GM12878 (cell line): ENCODE data around the gene LRBA. TPM values are rescaled to one million over a fixed set of nuclear protein-coding genes. Genes with fewer than 3 reads are reported as not detected.

Experiments
- ATAC-seq: fragments of 200-7000 bp; cut with Tn5 transposase; 3 replicates; pipeline ENCODE4 v1.9.1; 2020; ENCODE audit warnings: mild to moderate bottlenecking, moderate library complexity
- BruUV-seq: library from RNA; stranded (reverse); fragments of 400-500 nt; replicated peaks from 2 replicates; lab custom pipeline; 2021; lab: Mats Ljungman, UMichigan
- CTCF ChIA-PET: fragments of 300-600 bp; sonication (Branson Sonifier 250); formaldehyde crosslinking; extraction: SDS; loops from one replicate; lab custom pipeline; 2021; ENCODE audit warnings: inconsistent platforms; lab: Yijun Ruan, JAX
- POLR2A ChIA-PET: fragments of 350-600 bp; formaldehyde crosslinking; extraction: SDS; loops from one replicate; lab custom pipeline; 2021; ENCODE audit warnings: inconsistent platforms; lab: Charles Lee
- RAD21 ChIA-PET: fragments of 300-600 bp; sonication (Branson Sonifier 250); formaldehyde crosslinking; loops from one replicate; lab custom pipeline; 2023; ENCODE audit warnings: antibody characterized with exemption; ENCODE audit not compliant: unreplicated experiment; lab: Charles Lee
- SMC1A ChIA-PET: fragments of 300-600 bp; sonication (Branson Sonifier 250); formaldehyde crosslinking; loops from one replicate; lab custom pipeline; 2023; ENCODE audit not compliant: unreplicated experiment, uncharacterized antibody; lab: Charles Lee
- DNase-seq: peaks from one replicate; pipeline ENCODE4 v3.0.0-alpha.2; 2011; ENCODE audit warnings: low read depth, low spot score
- FAIRE-seq: peaks from 3 replicates; lab custom pipeline; 2011; peaks lifted over from hg19 to GRCh38; lab: Jason Lieb, UNC
- H2AFZ ChIP-seq: 2 replicates; pipeline ENCODE4 v1.6.0; 2011; ENCODE audit warnings: low read depth, low read length, control low read depth; ENCODE audit not compliant: control insufficient read depth
- H3K27ac ChIP-seq: 2 replicates; pipeline ENCODE4 v1.5.1; 2011; ENCODE audit warnings: control low read depth; ENCODE audit not compliant: control insufficient read depth, insufficient read depth
- H3K27me3 ChIP-seq, 2 experiments: replicated peaks in 1 of 2; 2 replicates each; pipeline versions ENCODE4 v1.6.0 to v1.6.1; 2011; ENCODE audit warnings: low read length in 1 of 2; ENCODE audit not compliant: control insufficient read depth in 2 of 2, insufficient read depth in 2 of 2
- H3K36me3 ChIP-seq, 2 experiments: 2 replicates each; pipeline ENCODE4 v1.5.1; 2011; ENCODE audit warnings: low read length in 1 of 2; ENCODE audit not compliant: control insufficient read depth in 2 of 2, insufficient read depth in 2 of 2
- H3K4me1 ChIP-seq: 2 replicates; pipeline ENCODE4 v1.6.1; 2011; ENCODE audit warnings: mild to moderate bottlenecking, low read length, moderate library complexity, mixed read lengths; ENCODE audit not compliant: control insufficient read depth, insufficient read depth
- H3K4me2 ChIP-seq: 2 replicates; pipeline ENCODE4 v1.6.0; 2011; ENCODE audit warnings: control low read depth; ENCODE audit not compliant: control insufficient read depth, insufficient read depth
- H3K4me3 ChIP-seq: fragments of 200-600 bp; sonication (generic); 2 replicates; pipeline ENCODE4 v1.5.1; 2016
- H3K79me2 ChIP-seq: 2 replicates; pipeline ENCODE4 v1.6.0; 2011; ENCODE audit warnings: low read length; ENCODE audit not compliant: control insufficient read depth, insufficient read depth
- H3K9ac ChIP-seq: 2 replicates; pipeline ENCODE4 v1.8.0; 2011; ENCODE audit warnings: low read length, control low read depth, mixed read lengths; ENCODE audit not compliant: control insufficient read depth, insufficient read depth
- H3K9me3 ChIP-seq: replicated peaks from 3 replicates; pipeline ENCODE4 v1.5.1; 2011; ENCODE audit warnings: mild to moderate bottlenecking, low read length; ENCODE audit not compliant: control insufficient read depth, insufficient read depth
- H4K20me1 ChIP-seq: 2 replicates; pipeline ENCODE4 v1.6.0; 2011; ENCODE audit not compliant: control insufficient read depth, insufficient read depth
- ATF7 ChIP-seq: fragments of 450-650 bp; IDR thresholded peaks from 2 replicates; pipeline ENCODE4 v1.6.1; 2016; ENCODE audit warnings: low read depth, mild to moderate bottlenecking
- BCL11A ChIP-seq: IDR thresholded peaks from 2 replicates; pipeline ENCODE4 v1.6.1; 2011; ENCODE audit warnings: low read depth, low read length
- BRCA1 ChIP-seq: IDR thresholded peaks from 2 replicates; pipeline ENCODE4 v1.6.1; 2011; ENCODE audit warnings: low read depth, low read length, improper control_type of control experiment
- CREM ChIP-seq: IDR thresholded peaks from 2 replicates; pipeline ENCODE4 v1.6.1; 2014; ENCODE audit warnings: antibody characterized with exemption, low read depth
- JUNB ChIP-seq: IDR thresholded peaks from 2 replicates; pipeline ENCODE4 v1.6.1; 2016; ENCODE audit warnings: antibody characterized with exemption, mild to moderate bottlenecking
- SMAD1 ChIP-seq: fragments of 450-650 bp; IDR thresholded peaks from 2 replicates; pipeline ENCODE4 v1.6.1; 2018; ENCODE audit warnings: mild to moderate bottlenecking, low read depth; ENCODE audit not compliant: partially characterized antibody
- YY1 ChIP-seq: IDR thresholded peaks from 2 replicates; pipeline ENCODE4 v1.6.1; 2011; ENCODE audit warnings: low read depth, mild to moderate bottlenecking, low read length
- in situ Hi-C: fragments of 300-500 bp; cut with MboI; formaldehyde crosslinking; loops from 9 replicates; pipeline ENCODE4 v1.14.3; 2018; ENCODE audit warnings: mixed read lengths
- intact Hi-C: fragments of 100-400 bp; cut with micrococcal nuclease; formaldehyde crosslinking; loops from one replicate; pipeline ENCODE4 v1.14.2; 2022; ENCODE audit not compliant: unreplicated experiment
- polyA plus RNA-seq, 11 experiments: library from polyadenylated mRNA; depleted of rRNA in 4 of 11; unstranded in 6 of 11; stranded (reverse) in 5 of 11; fragments of >200 nt; fragmentation: Nextera tagmentation in 4 of 11; fragmentation: Illumina TruSeq in 1 of 11; extraction: Ambion mirVana in 4 of 11; extraction: Trizol in 1 of 11; gene quantifications; 1 replicate in 1 of 11; 2 replicates in 10 of 11; pipeline versions ENCODE4 v1.2.1 to v1.2.3, GENCODE V29; 2011 to 2016; ENCODE audit warnings: inconsistent platforms in 2 of 11, missing spikeins in 2 of 11, low read depth in 1 of 11
- total RNA-seq, 4 experiments: library from RNA; depleted of rRNA in 3 of 4; stranded (reverse); fragments of >200 nt in 3 of 4; fragmentation: Illumina TruSeq in 1 of 4; extraction: Trizol in 1 of 4; gene quantifications; 2 replicates each; pipeline versions ENCODE4 v1.2.1 to v1.2.3, GENCODE V29; 2013 to 2021
- TF ChIP-seq, protein P1 (sequence below): fragments of 450-650 bp; IDR thresholded peaks from 2 replicates; pipeline ENCODE4 v1.6.1; 2017; ENCODE audit warnings: mild to moderate bottlenecking, moderate library complexity
- TF ChIP-seq, protein P2 (sequence below): IDR thresholded peaks from 2 replicates; pipeline ENCODE4 v1.6.1; 2012; ENCODE audit warnings: low read depth, low read length, improper control_type of control experiment

Gene LRBA
- total and polyA plus RNA-seq, 10 of the 15 experiments (the other 5 are each of a cell fraction or from before 2014, with no cell fraction given): 20.3 to 93.4 (median 55.0) TPM

- in situ Hi-C loops: no loop called here
- H3K4me3 ChIP-seq: no peak overlapping the region
- H3K4me1 ChIP-seq: no peaks in the 10 kb centered on the region
- CTCF ChIA-PET: no interaction called here
- FAIRE-seq (no peak), DNase-seq (no peak), ATAC-seq (no peak)
- intact Hi-C loops: no loop called here
- BruUV-seq: no TSS peak
- RAD21 ChIA-PET: no interaction called here
- no peaks in the 10 kb centered on the region for H4K20me1 ChIP-seq
- POLR2A ChIA-PET: no interaction called here
- SMC1A ChIA-PET: no interaction called here
- no peak for TF ChIP-seq BCL11A
- TF ChIP-seq BRCA1: no peak
- no peak for TF ChIP-seq JUNB
- no peak for TF ChIP-seq CREM
- TF ChIP-seq, protein P1, sequence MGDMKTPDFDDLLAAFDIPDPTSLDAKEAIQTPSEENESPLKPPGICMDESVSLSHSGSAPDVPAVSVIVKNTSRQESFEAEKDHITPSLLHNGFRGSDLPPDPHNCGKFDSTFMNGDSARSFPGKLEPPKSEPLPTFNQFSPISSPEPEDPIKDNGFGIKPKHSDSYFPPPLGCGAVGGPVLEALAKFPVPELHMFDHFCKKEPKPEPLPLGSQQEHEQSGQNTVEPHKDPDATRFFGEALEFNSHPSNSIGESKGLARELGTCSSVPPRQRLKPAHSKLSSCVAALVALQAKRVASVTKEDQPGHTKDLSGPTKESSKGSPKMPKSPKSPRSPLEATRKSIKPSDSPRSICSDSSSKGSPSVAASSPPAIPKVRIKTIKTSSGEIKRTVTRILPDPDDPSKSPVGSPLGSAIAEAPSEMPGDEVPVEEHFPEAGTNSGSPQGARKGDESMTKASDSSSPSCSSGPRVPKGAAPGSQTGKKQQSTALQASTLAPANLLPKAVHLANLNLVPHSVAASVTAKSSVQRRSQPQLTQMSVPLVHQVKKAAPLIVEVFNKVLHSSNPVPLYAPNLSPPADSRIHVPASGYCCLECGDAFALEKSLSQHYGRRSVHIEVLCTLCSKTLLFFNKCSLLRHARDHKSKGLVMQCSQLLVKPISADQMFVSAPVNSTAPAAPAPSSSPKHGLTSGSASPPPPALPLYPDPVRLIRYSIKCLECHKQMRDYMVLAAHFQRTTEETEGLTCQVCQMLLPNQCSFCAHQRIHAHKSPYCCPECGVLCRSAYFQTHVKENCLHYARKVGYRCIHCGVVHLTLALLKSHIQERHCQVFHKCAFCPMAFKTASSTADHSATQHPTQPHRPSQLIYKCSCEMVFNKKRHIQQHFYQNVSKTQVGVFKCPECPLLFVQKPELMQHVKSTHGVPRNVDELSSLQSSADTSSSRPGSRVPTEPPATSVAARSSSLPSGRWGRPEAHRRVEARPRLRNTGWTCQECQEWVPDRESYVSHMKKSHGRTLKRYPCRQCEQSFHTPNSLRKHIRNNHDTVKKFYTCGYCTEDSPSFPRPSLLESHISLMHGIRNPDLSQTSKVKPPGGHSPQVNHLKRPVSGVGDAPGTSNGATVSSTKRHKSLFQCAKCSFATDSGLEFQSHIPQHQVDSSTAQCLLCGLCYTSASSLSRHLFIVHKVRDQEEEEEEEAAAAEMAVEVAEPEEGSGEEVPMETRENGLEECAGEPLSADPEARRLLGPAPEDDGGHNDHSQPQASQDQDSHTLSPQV: no peak
- TF ChIP-seq ATF7: no peak
- no peak for TF ChIP-seq SMAD1
- TF ChIP-seq YY1: no peak
- TF ChIP-seq, protein P2, sequence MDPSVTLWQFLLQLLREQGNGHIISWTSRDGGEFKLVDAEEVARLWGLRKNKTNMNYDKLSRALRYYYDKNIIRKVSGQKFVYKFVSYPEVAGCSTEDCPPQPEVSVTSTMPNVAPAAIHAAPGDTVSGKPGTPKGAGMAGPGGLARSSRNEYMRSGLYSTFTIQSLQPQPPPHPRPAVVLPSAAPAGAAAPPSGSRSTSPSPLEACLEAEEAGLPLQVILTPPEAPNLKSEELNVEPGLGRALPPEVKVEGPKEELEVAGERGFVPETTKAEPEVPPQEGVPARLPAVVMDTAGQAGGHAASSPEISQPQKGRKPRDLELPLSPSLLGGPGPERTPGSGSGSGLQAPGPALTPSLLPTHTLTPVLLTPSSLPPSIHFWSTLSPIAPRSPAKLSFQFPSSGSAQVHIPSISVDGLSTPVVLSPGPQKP: no peak
- no peak overlapping the region for H2AFZ ChIP-seq
- H3K27me3 ChIP-seq: no peaks in the 10 kb centered on the region
- H3K9me3 ChIP-seq: no peaks in the 10 kb centered on the region
- no peak overlapping the region for H3K27ac ChIP-seq
- no peak overlapping the region for H3K9ac ChIP-seq
- H3K4me2 ChIP-seq: no peak overlapping the region
- H3K36me3 ChIP-seq: no peaks in the 10 kb centered on the region; a peak in 1 of 4 replicates
- H3K79me2 ChIP-seq: no peaks in the 10 kb centered on the region
Observed at GRCh38 chr4:150750824-150751223, 264.3 kb downstream of the LRBA start.
